DND-41 (cell line): ENCODE data around the gene ITPR3.

Experiments used
- EZH2 ChIP-seq: IDR thresholded peaks from 3 replicates; pipeline ENCODE4 v1.6.1; 2012; ENCODE audit warnings: borderline replicate concordance, low read depth, mild to moderate bottlenecking, moderate library complexity, low read length, inconsistent platforms; ENCODE audit not compliant: severe bottlenecking
- TF ChIP-seq, protein P1 (sequence below): IDR thresholded peaks from 2 replicates; pipeline ENCODE4 v1.5.1; 2012; ENCODE audit warnings: borderline replicate concordance, low read length, moderate library complexity, mild to moderate bottlenecking; ENCODE audit not compliant: poor library complexity, severe bottlenecking; ENCODE audit errors: extremely low read depth

DNA sequence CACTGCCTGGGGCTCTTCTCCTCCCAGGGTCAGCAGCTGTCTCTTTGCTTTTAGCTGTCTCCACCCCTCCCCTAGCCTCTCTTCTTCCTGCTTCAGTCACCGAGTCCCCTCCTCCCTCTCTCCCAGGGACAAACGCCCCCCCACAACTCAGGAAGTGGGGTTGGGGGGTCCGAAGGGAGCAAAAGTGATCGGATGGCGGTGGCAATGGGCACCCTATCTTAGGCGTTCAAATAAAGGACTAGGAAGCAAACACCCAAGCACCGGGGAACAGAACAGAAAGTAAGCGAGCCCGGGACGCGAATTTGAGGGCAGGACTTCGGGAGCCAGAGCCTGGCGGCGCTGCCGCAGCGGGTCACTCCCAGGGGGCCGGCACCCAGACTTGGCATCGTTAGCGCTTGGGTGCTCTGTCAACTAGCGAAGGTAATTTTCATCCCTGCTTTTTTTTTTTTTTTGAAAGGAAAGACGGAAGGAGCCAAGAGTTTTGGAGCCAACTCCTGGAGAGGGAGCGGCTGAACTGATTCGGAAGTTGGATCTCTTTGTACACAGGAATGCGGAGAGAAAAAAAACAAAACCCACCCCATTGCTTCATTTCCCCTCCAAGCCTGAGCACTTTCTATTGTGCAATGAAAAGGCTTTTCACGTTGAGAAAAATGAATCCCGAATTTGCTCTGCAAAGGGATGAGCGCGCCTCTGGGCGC is 815 bp upstream of the ITPR3 start:
- TF ChIP-seq, protein P1, sequence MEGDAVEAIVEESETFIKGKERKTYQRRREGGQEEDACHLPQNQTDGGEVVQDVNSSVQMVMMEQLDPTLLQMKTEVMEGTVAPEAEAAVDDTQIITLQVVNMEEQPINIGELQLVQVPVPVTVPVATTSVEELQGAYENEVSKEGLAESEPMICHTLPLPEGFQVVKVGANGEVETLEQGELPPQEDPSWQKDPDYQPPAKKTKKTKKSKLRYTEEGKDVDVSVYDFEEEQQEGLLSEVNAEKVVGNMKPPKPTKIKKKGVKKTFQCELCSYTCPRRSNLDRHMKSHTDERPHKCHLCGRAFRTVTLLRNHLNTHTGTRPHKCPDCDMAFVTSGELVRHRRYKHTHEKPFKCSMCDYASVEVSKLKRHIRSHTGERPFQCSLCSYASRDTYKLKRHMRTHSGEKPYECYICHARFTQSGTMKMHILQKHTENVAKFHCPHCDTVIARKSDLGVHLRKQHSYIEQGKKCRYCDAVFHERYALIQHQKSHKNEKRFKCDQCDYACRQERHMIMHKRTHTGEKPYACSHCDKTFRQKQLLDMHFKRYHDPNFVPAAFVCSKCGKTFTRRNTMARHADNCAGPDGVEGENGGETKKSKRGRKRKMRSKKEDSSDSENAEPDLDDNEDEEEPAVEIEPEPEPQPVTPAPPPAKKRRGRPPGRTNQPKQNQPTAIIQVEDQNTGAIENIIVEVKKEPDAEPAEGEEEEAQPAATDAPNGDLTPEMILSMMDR = no peak
- no peak for TF ChIP-seq EZH2
